ENCODE data around the gene GAS6. TPM values are rescaled to one million over a fixed set of nuclear protein-coding genes. Genes with fewer than 3 reads are reported as not detected.

The GAS6 gene
- polyA plus RNA-seq, 1 experiment: 374 TPM

DNA sequence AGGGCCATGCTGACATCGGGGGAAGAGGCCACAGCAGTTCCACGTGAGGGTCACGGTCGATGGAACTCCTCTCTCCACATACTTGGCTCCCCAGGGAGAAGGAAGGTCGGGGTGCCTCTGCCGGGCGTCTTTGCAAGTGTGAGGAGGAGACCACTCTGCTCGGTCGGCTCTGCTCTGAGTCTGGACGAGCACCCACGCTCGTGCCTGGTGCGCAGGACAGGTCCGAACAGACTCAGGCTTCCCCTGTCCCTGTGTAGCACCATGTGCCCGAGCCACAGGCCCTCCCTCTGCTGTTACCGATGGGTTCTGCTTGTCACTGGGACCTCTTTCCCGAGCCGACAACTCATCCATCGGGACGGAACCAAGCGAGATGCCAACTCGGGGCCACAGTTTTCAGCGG lies 69.8 kb downstream of the GAS6 start:
- POLR2A ChIA-PET: no interaction called here
- CTCF ChIA-PET: interaction anchor here (1.2 kb wide), 1 partner anchor 153 kb away, joined by 3 read pairs; no protein-coding TSS in a partner anchor
- TF ChIP-seq, protein P1, sequence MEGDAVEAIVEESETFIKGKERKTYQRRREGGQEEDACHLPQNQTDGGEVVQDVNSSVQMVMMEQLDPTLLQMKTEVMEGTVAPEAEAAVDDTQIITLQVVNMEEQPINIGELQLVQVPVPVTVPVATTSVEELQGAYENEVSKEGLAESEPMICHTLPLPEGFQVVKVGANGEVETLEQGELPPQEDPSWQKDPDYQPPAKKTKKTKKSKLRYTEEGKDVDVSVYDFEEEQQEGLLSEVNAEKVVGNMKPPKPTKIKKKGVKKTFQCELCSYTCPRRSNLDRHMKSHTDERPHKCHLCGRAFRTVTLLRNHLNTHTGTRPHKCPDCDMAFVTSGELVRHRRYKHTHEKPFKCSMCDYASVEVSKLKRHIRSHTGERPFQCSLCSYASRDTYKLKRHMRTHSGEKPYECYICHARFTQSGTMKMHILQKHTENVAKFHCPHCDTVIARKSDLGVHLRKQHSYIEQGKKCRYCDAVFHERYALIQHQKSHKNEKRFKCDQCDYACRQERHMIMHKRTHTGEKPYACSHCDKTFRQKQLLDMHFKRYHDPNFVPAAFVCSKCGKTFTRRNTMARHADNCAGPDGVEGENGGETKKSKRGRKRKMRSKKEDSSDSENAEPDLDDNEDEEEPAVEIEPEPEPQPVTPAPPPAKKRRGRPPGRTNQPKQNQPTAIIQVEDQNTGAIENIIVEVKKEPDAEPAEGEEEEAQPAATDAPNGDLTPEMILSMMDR (IDR thresholded peaks at IDR 0.05; ENCODE audit: insufficient read depth, low read depth, low read length): no peak
- no peaks in the 10 kb centered on the region for H3K36me3 ChIP-seq (ENCODE audit: control insufficient read depth, insufficient read depth, low read length)
- no peak for DNase-seq (ENCODE audit: low read depth)
- H3K4me3 ChIP-seq (ENCODE audit: low read depth, low read length): no peak overlapping the region
- H3K27me3 ChIP-seq (ENCODE audit: control insufficient read depth, insufficient read depth, low read length): peaks cover 4% of the 10 kb centered on the region

DNA sequence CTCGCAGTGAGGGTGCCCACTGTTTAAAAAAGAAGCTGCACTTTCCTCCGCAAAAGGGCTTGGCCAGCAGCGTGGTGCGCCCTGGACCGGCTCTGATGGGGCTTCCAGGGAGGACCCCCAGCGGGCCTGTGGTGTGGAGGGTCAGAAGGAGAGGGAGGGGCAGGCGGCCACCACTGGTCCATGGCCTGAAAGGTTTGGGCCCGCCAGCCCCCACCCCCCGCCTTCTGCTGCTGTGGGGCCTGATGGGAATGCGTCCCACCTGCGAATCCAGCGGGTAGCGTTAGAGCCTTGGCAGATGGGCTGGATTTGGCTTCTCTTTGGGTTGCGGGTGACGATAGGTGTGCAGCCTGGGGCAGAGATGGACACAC lies 70.2 kb downstream of the GAS6 start:
- H3K27me3 ChIP-seq (ENCODE audit: control insufficient read depth, insufficient read depth, low read length): peaks cover 4% of the 10 kb centered on the region
- TF ChIP-seq, protein P1 (IDR thresholded peaks at IDR 0.05; ENCODE audit: insufficient read depth, low read depth, low read length): no peak
- H3K36me3 ChIP-seq (ENCODE audit: control insufficient read depth, insufficient read depth, low read length): no peaks in the 10 kb centered on the region
- DNase-seq (ENCODE audit: low read depth): no peak
- POLR2A ChIA-PET: no interaction called here
- CTCF ChIA-PET: no interaction called here
- no peak overlapping the region for H3K4me3 ChIP-seq (ENCODE audit: low read depth, low read length)

DNA sequence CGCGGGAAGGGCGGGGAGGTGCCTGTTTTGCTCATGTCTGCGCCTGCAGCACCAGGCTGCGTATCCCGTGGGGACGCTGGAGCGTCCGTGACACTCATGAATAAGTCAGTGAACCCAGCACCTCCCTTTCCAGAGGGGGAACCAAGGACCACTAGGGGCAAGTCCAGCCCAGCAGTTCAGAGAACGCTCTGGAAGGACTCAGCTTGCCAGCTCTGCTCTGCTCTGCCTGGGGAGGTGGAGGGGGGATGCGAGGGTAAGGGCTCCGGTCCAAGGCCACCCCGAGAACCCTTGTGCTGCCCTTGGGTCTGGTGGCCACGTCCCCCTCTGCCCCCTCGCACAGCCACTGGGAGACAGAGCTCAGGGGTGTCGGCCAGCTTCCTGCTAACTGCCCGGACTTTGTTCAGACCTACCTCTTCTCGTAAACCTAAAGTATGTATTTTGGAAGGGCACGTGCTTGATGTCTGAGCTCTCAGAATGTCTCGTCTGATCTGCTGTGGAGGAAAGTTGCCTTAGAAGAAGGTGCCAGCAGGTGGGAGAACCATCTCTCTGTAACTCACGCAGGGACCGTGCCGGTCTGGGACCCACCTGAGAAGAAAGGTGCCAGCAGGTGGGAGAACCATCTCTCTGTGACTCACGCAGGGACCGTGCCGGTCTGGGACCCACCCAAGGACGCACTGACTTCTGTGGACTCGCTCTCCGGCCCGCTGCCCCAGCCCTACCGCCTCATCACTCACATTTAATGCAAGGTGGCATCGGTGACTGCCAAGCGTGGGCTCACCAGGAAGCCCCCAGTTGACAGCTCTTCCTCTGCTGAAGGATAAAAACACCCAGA lies 70.8 kb downstream of the GAS6 start:
- CTCF ChIA-PET: no interaction called here
- TF ChIP-seq, protein P1 (IDR thresholded peaks at IDR 0.05; ENCODE audit: insufficient read depth, low read depth, low read length): no peak
- peaks cover 4% of the 10 kb centered on the region for H3K27me3 ChIP-seq (ENCODE audit: control insufficient read depth, insufficient read depth, low read length)
- POLR2A ChIA-PET: no interaction called here
- no peak overlapping the region for H3K4me3 ChIP-seq (ENCODE audit: low read depth, low read length)
- no peak for DNase-seq (ENCODE audit: low read depth)
- H3K36me3 ChIP-seq (ENCODE audit: control insufficient read depth, insufficient read depth, low read length): no peaks in the 10 kb centered on the region

DNA sequence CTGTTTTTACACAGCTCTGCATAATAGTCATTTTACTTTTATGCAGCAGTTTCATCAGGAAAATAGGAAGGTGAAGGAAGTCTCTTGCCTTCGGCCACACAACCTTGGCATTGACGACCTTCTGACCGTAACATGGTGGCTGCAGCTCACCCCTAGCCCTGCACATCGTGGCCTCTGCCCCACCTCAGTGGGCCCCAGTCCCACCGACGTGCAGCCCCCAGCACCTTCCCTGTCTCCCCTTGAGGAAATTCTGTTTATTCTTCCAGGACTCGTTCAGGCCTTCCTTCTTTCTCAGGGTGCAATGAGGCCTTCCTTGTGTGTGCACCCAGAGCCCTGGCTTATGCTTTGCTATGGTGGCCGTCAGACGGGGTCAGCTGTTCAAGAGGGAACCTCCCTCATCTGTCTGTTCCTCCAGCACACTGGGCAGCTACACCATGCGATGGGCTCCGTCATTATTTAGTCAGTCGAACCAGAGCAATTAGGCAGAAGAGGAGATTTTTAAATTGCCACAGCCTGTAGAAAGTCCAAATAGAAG lies 71.6 kb downstream of the GAS6 start:
- Histone ChIP-seq H3K36me3 (ENCODE audit: control insufficient read depth, insufficient read depth, low read length) (no peaks in the 10 kb centered on the region), H3K4me3 (ENCODE audit: low read depth, low read length) (no peak overlapping the region), H3K27me3 (ENCODE audit: control insufficient read depth, insufficient read depth, low read length) (peaks cover 4% of the 10 kb centered on the region)
- ChIA-PET CTCF (no interaction called here), POLR2A (no interaction called here)
- no peak for DNase-seq (ENCODE audit: low read depth)
- TF ChIP-seq, protein P1 (IDR thresholded peaks at IDR 0.05; ENCODE audit: insufficient read depth, low read depth, low read length): no peak

DNA sequence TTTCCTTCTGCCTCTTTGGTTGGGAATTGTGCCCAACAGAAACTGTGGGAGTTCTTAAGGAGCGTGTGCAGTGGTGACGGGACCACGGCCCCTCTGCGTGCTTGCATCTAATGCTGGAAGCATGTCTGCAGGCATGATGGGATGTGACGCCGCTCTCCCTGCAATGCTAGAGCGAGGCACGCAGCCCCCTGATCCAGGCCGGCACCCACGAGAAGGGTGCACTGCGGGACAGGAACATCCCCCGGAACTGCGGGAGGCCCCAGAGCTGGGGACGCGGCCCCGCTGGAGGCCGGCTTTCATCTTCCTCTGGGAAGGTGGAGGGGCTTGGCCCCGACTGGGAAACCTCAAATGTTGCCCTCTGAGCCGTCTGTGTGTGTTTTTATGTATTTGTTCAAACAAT lies 72.1 kb downstream of the GAS6 start:
- TF ChIP-seq, protein P1 (IDR thresholded peaks at IDR 0.05; ENCODE audit: insufficient read depth, low read depth, low read length): no peak
- Histone ChIP-seq H3K36me3 (ENCODE audit: control insufficient read depth, insufficient read depth, low read length) (no peaks in the 10 kb centered on the region), H3K27me3 (ENCODE audit: control insufficient read depth, insufficient read depth, low read length) (peaks cover 4% of the 10 kb centered on the region), H3K4me3 (ENCODE audit: low read depth, low read length) (no peak overlapping the region)
- ChIA-PET CTCF (no interaction called here), POLR2A (no interaction called here)
- no peak for DNase-seq (ENCODE audit: low read depth)

Data from BJ (cell line).